ENCODE data around the gene ILF3.

The ILF3 gene

GRCh38 chr19:10717356-10718204 is 63.4 kb downstream of the ILF3 start, which contains the start of gene DNM2:
Gene DNM2, plus strand, starts transcription at chr19:10718079. Its CDS starts 164 bp downstream, at chr19:10718243.
- ATAC-seq = peak; percentile 93
- no peaks in the 10 kb centered on the region for H3K9me3 Mint-ChIP-seq
- DNase-seq = peak; percentile 97
- peak within 1 kb of the TSS; percentile 96 for H3K4me3 Mint-ChIP-seq
- peak within 1 kb of the TSS; percentile 88 for H3K27ac Mint-ChIP-seq
- H3K27me3 Mint-ChIP-seq = no peaks in the 10 kb centered on the region
- H3K36me3 Mint-ChIP-seq (ENCODE audit: low read depth) = peaks cover 9% of the 10 kb centered on the region
- peaks cover 34% of the 10 kb centered on the region for H3K4me1 Mint-ChIP-seq

- peaks cover 36% of the 10 kb centered on the region for H3K4me1 Mint-ChIP-seq
- ATAC-seq (peak; percentile 5), DNase-seq (peak; percentile 71)
- peak overlapping the region; percentile 96 for H3K4me3 Mint-ChIP-seq
- peaks cover 9% of the 10 kb centered on the region for H3K36me3 Mint-ChIP-seq (ENCODE audit: low read depth)
- H3K27ac Mint-ChIP-seq = peak overlapping the region; percentile 88
- H3K27me3 Mint-ChIP-seq = no peaks in the 10 kb centered on the region
- H3K9me3 Mint-ChIP-seq = no peaks in the 10 kb centered on the region
Measured at GRCh38 chr19:10718205-10719196, 64.4 kb downstream of the ILF3 start.

GRCh38 chr19:10719466-10719961 is 65.4 kb downstream of the ILF3 start:
- Mint-ChIP-seq H3K36me3 (ENCODE audit: low read depth) (peaks cover 4% of the 10 kb centered on the region), H3K27me3 (no peaks in the 10 kb centered on the region), H3K9me3 (no peaks in the 10 kb centered on the region), H3K4me3 (peak overlapping the region; percentile 96), H3K4me1 (peaks cover 41% of the 10 kb centered on the region), H3K27ac (peak overlapping the region; percentile 60)
- no peak for ATAC-seq
- DNase-seq = no peak

GRCh38 chr19:10720607-10721125 is 66.5 kb downstream of the ILF3 start:
- Mint-ChIP-seq H3K27me3 (no peaks in the 10 kb centered on the region), H3K36me3 (ENCODE audit: low read depth) (peaks cover 4% of the 10 kb centered on the region), H3K4me3 (no peak overlapping the region), H3K9me3 (no peaks in the 10 kb centered on the region), H3K27ac (no peak overlapping the region), H3K4me1 (peaks cover 46% of the 10 kb centered on the region)
- ATAC-seq (no peak), DNase-seq (no peak)

- Mint-ChIP-seq H3K27me3 (no peaks in the 10 kb centered on the region), H3K9me3 (peaks cover 3% of the 10 kb centered on the region), H3K27ac (no peak overlapping the region), H3K4me1 (peaks cover 56% of the 10 kb centered on the region), H3K4me3 (no peak overlapping the region), H3K36me3 (ENCODE audit: low read depth) (peaks cover 15% of the 10 kb centered on the region)
- DNase-seq (no peak), ATAC-seq (no peak)
Measured at GRCh38 chr19:10723591-10723990, 69.4 kb downstream of the ILF3 start.

- Mint-ChIP-seq H3K9me3 (peaks cover 3% of the 10 kb centered on the region), H3K27me3 (no peaks in the 10 kb centered on the region), H3K4me1 (peaks cover 54% of the 10 kb centered on the region), H3K27ac (no peak overlapping the region), H3K36me3 (ENCODE audit: low read depth) (peaks cover 11% of the 10 kb centered on the region), H3K4me3 (no peak overlapping the region)
- ATAC-seq (no peak), DNase-seq (no peak)
Measured at GRCh38 chr19:10724573-10725071, 70.5 kb downstream of the ILF3 start.

- H3K36me3 Mint-ChIP-seq (ENCODE audit: low read depth) = peaks cover 11% of the 10 kb centered on the region
- peaks cover 3% of the 10 kb centered on the region for H3K9me3 Mint-ChIP-seq
- DNase-seq (no peak), ATAC-seq (no peak)
- no peak overlapping the region for H3K4me3 Mint-ChIP-seq
- no peak overlapping the region for H3K27ac Mint-ChIP-seq
- H3K4me1 Mint-ChIP-seq = peaks cover 54% of the 10 kb centered on the region
- H3K27me3 Mint-ChIP-seq = no peaks in the 10 kb centered on the region
Measured at GRCh38 chr19:10725415-10725814, 71.3 kb downstream of the ILF3 start.

GRCh38 chr19:10726268-10726667 is 72.1 kb downstream of the ILF3 start:
- ATAC-seq (no peak), DNase-seq (no peak)
- H3K36me3 Mint-ChIP-seq (ENCODE audit: low read depth) = peaks cover 11% of the 10 kb centered on the region
- no peaks in the 10 kb centered on the region for H3K27me3 Mint-ChIP-seq
- H3K4me1 Mint-ChIP-seq = peaks cover 56% of the 10 kb centered on the region
- H3K4me3 Mint-ChIP-seq = no peak overlapping the region
- H3K9me3 Mint-ChIP-seq = peaks cover 3% of the 10 kb centered on the region
- no peak overlapping the region for H3K27ac Mint-ChIP-seq

GRCh38 chr19:10727685-10728201 is 73.6 kb downstream of the ILF3 start:
- Mint-ChIP-seq H3K4me1 (peaks cover 58% of the 10 kb centered on the region), H3K36me3 (ENCODE audit: low read depth) (peaks cover 11% of the 10 kb centered on the region), H3K9me3 (peaks cover 3% of the 10 kb centered on the region), H3K27me3 (no peaks in the 10 kb centered on the region), H3K27ac (no peak overlapping the region), H3K4me3 (no peak overlapping the region)
- no peak for ATAC-seq
- DNase-seq = no peak

GRCh38 chr19:10729411-10729810 is 75.3 kb downstream of the ILF3 start:
- H3K4me1 Mint-ChIP-seq = peaks cover 53% of the 10 kb centered on the region
- peaks cover 3% of the 10 kb centered on the region for H3K9me3 Mint-ChIP-seq
- H3K27me3 Mint-ChIP-seq = no peaks in the 10 kb centered on the region
- ATAC-seq = no peak
- no peak overlapping the region for H3K4me3 Mint-ChIP-seq
- peaks cover 11% of the 10 kb centered on the region for H3K36me3 Mint-ChIP-seq (ENCODE audit: low read depth)
- no peak overlapping the region for H3K27ac Mint-ChIP-seq
- DNase-seq = no peak

- Mint-ChIP-seq H3K4me1 (peaks cover 51% of the 10 kb centered on the region), H3K36me3 (ENCODE audit: low read depth) (peaks cover 13% of the 10 kb centered on the region), H3K9me3 (peaks cover 3% of the 10 kb centered on the region), H3K27me3 (no peaks in the 10 kb centered on the region), H3K27ac (no peak overlapping the region), H3K4me3 (peak overlapping the region; percentile 57)
- ATAC-seq (no peak), DNase-seq (no peak)
Measured at GRCh38 chr19:10730932-10731331, 76.8 kb downstream of the ILF3 start.

- Mint-ChIP-seq H3K27me3 (no peaks in the 10 kb centered on the region), H3K36me3 (ENCODE audit: low read depth) (peaks cover 10% of the 10 kb centered on the region), H3K9me3 (no peaks in the 10 kb centered on the region), H3K4me3 (no peak overlapping the region), H3K4me1 (peaks cover 46% of the 10 kb centered on the region), H3K27ac (no peak overlapping the region)
- DNase-seq (no peak), ATAC-seq (no peak)
Measured at GRCh38 chr19:10735741-10736140, 81.6 kb downstream of the ILF3 start.

- Mint-ChIP-seq H3K4me1 (peaks cover 46% of the 10 kb centered on the region), H3K4me3 (no peak overlapping the region), H3K27ac (no peak overlapping the region), H3K9me3 (no peaks in the 10 kb centered on the region), H3K36me3 (ENCODE audit: low read depth) (peaks cover 14% of the 10 kb centered on the region), H3K27me3 (no peaks in the 10 kb centered on the region)
- DNase-seq = no peak
- ATAC-seq = no peak
Measured at GRCh38 chr19:10736189-10736588, 82.0 kb downstream of the ILF3 start.
